ENCODE measurements around the gene DCAF11. TPM values are rescaled to one million over a fixed set of nuclear protein-coding genes. Genes with fewer than 3 reads are reported as not detected.

Gene DCAF11
- total and polyA plus RNA-seq, 4 donors: 26.4 to 153 (median 64.2) TPM

- ATAC-seq (ENCODE audit: insufficient read depth, low FRiP score) (no peak), DNase-seq (no peak)
- no peak for TF ChIP-seq CTCF (IDR thresholded peaks at IDR 0.05; ENCODE audit: control extremely low read depth, extremely low read depth)
Measured at GRCh38 chr14:24066496-24067132, 48.0 kb upstream of the DCAF11 start.

DNA sequence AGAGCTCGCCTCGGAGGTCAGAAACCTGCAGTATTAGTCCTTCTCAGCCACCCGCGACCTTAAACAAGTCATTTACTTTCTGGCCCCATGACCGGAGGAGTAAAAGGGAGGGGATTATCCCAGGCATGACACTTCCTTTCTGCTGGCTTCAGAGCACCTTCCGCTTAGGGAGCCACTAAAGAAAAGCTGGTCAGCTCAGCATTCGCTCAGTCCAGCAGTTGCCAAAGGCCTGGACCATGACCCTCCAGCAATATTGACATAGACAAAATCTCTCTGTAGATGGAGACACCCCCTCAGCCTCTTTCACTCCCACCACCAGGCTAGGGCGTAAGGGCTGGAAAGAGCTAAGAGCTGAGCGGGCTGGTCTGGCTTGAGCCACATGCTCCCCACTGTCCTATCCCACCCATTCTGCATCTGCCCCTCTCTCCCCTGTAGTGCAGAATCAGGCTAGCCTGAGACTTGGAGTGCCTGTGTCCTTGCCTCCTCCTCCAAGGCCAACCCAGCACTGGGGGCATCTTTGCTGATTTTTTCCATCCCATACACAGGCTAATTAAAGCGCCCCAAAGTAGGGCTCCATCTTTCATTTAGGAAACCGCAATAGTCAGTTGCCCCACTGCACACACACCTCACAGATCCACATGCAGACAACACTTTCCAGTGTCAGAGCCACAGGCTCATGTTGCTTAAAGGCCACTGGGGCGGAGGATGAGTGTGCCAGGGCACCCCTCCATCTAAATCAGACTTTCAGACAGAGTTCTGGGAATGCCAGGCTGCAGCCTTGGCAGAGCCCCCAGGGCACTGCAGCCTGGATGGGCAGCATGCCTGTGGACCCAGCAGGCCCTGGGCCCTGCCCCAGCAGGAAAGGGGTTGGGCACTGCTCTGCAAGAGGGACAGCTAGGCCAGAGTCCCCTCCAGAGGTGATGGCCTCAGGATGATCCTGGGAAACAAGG lies 47.2 kb upstream of the DCAF11 start:
- peaks cover 0 to 8% (median 0%) of the 10 kb centered on the region in 3 donors for H3K27me3 ChIP-seq (ENCODE audit: control insufficient read depth in 3 of 3, insufficient read depth in 3 of 3, low read length in 2 of 3)
- H3K9ac ChIP-seq (ENCODE audit: insufficient read depth in 1 of 2, low read length in 2 of 2): no peak overlapping the region
- H3K27ac ChIP-seq (ENCODE audit: low read depth in 1 of 2, low read length in 1 of 2): no peak overlapping the region
- WGBS, 2 donors: 93 to 95% methylated on average over 12 of the region's 12 CpGs
- DNase-seq: no peak
- no peak for TF ChIP-seq CTCF (IDR thresholded peaks at IDR 0.05; ENCODE audit: control extremely low read depth, extremely low read depth)
- H3K36me3 ChIP-seq (ENCODE audit: control insufficient read depth in 4 of 4, insufficient read depth in 4 of 4, low read length in 4 of 4): no peaks in the 10 kb centered on the region
- peaks cover 0 to 2% (median 0%) of the 10 kb centered on the region in 4 donors for H3K9me3 ChIP-seq (ENCODE audit: control insufficient read depth in 4 of 4, insufficient read depth in 3 of 4, low read length in 3 of 4)
- no peaks in the 10 kb centered on the region for H3K4me1 ChIP-seq (ENCODE audit: control insufficient read depth in 5 of 5, insufficient read depth in 5 of 5, low read length in 5 of 5)
- ATAC-seq (ENCODE audit: insufficient read depth, low FRiP score): no peak
- H3K4me3 ChIP-seq: no peak overlapping the region

More at GRCh38 chr14:24066496-24067132, 48.0 kb upstream of the DCAF11 start:
- Histone ChIP-seq H3K27ac (ENCODE audit: low read depth in 1 of 2, low read length in 1 of 2) (no peak overlapping the region), H3K9ac (ENCODE audit: insufficient read depth in 1 of 2, low read length in 2 of 2) (no peak overlapping the region), H3K9me3 (ENCODE audit: control insufficient read depth in 4 of 4, insufficient read depth in 3 of 4, low read length in 3 of 4) (peaks cover 0 to 2% (median 0%) of the 10 kb centered on the region in 4 donors), H3K27me3 (ENCODE audit: control insufficient read depth in 3 of 3, insufficient read depth in 3 of 3, low read length in 2 of 3) (peaks cover 0 to 4% (median 0%) of the 10 kb centered on the region in 3 donors), H3K36me3 (ENCODE audit: control insufficient read depth in 4 of 4, insufficient read depth in 4 of 4, low read length in 4 of 4) (no peaks in the 10 kb centered on the region), H3K4me3 (no peak overlapping the region), H3K4me1 (ENCODE audit: control insufficient read depth in 5 of 5, insufficient read depth in 5 of 5, low read length in 5 of 5) (no peaks in the 10 kb centered on the region)
- WGBS, 2 donors: 89 to 95% methylated on average over 8 of the region's 8 CpGs

- no peak overlapping the region for H3K27ac ChIP-seq (ENCODE audit: low read depth in 1 of 2, low read length in 1 of 2)
- H3K4me1 ChIP-seq (ENCODE audit: control insufficient read depth in 5 of 5, insufficient read depth in 5 of 5, low read length in 5 of 5): no peaks in the 10 kb centered on the region
- no peaks in the 10 kb centered on the region for H3K36me3 ChIP-seq (ENCODE audit: control insufficient read depth in 4 of 4, insufficient read depth in 4 of 4, low read length in 4 of 4)
- ATAC-seq (ENCODE audit: insufficient read depth, low FRiP score) (no peak), DNase-seq (no peak)
- 87 to 96% methylated on average over 10 of the region's 10 CpGs for WGBS, 2 donors
- TF ChIP-seq CTCF (IDR thresholded peaks at IDR 0.05; ENCODE audit: control extremely low read depth, extremely low read depth): no peak
- peaks cover 0 to 2% (median 0%) of the 10 kb centered on the region in 4 donors for H3K9me3 ChIP-seq (ENCODE audit: control insufficient read depth in 4 of 4, insufficient read depth in 3 of 4, low read length in 3 of 4)
- peaks cover 0 to 8% (median 0%) of the 10 kb centered on the region in 3 donors for H3K27me3 ChIP-seq (ENCODE audit: control insufficient read depth in 3 of 3, insufficient read depth in 3 of 3, low read length in 2 of 3)
- no peak overlapping the region for H3K4me3 ChIP-seq
- no peak overlapping the region for H3K9ac ChIP-seq (ENCODE audit: insufficient read depth in 1 of 2, low read length in 2 of 2)
Measured at GRCh38 chr14:24068711-24069410, 45.7 kb upstream of the DCAF11 start.
